ENCODE data around the gene APC.

Gene APC

GRCh38 chr5:112733586-112733985 lies 4.1 kb upstream of the APC start:
- Mint-ChIP-seq H3K27ac (no peak overlapping the region), H3K4me1 (peaks cover 12% of the 10 kb centered on the region), H3K27me3 (peaks cover 7% of the 10 kb centered on the region), H3K4me3 (no peak overlapping the region), H3K36me3 (peaks cover 3% of the 10 kb centered on the region), H3K9me3 (no peaks in the 10 kb centered on the region)
- CTCF ChIA-PET = no interaction called here
- DNase-seq = no peak

- H3K36me3 Mint-ChIP-seq = peaks cover 3% of the 10 kb centered on the region
- H3K9me3 Mint-ChIP-seq = no peaks in the 10 kb centered on the region
- H3K4me1 Mint-ChIP-seq = peaks cover 12% of the 10 kb centered on the region
- DNase-seq = no peak
- H3K4me3 Mint-ChIP-seq = no peak overlapping the region
- CTCF ChIA-PET = interaction anchor here (1.8 to 1.9 kb wide), 2 partner anchors 23 to 25 kb away, joined by 5 read pairs; no protein-coding TSS in a partner anchor
- H3K27ac Mint-ChIP-seq = no peak overlapping the region
- peaks cover 7% of the 10 kb centered on the region for H3K27me3 Mint-ChIP-seq
Observed at GRCh38 chr5:112734597-112734996, 3.1 kb upstream of the APC start.

DNA sequence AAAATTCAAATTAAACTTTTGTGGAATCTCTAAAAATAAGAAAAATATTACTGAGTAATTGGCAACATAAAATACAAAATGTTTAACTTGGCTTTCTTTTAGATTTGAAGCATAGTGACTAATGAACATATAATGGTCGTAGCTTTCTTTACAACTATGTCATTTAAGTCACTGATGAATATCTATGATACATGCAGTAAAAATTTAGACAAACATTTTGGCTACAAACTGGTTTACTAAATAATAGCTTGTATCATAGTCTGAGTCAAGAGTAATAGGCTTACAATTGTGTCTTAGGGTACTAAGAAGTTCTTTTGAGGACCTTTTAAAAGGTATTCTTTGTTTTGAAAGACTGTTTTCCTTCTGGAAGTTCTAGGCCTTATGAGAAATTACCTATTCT lies 2.0 kb upstream of the APC start:
- Mint-ChIP-seq H3K27ac (no peak overlapping the region), H3K27me3 (peaks cover 7% of the 10 kb centered on the region), H3K36me3 (peaks cover 3% of the 10 kb centered on the region), H3K4me1 (peaks cover 12% of the 10 kb centered on the region), H3K4me3 (no peak overlapping the region), H3K9me3 (no peaks in the 10 kb centered on the region)
- CTCF ChIA-PET = interaction anchor here (1.8 to 1.9 kb wide), 2 partner anchors 22 to 26 kb away, joined by 5 read pairs; no protein-coding TSS in a partner anchor
- no peak for DNase-seq

- Mint-ChIP-seq H3K27ac (no peak overlapping the region), H3K4me1 (peaks cover 12% of the 10 kb centered on the region), H3K27me3 (peaks cover 7% of the 10 kb centered on the region), H3K36me3 (peaks cover 3% of the 10 kb centered on the region), H3K9me3 (no peaks in the 10 kb centered on the region), H3K4me3 (no peak overlapping the region)
- CTCF ChIA-PET = interaction anchor here (1.1 to 1.4 kb wide), 2 partner anchors 13 to 45 kb away, joined by 3 to 4 read pairs; no protein-coding TSS in a partner anchor
- DNase-seq = no peak
Observed at GRCh38 chr5:112737070-112737462, 619 bp upstream of the APC start.

- CTCF ChIA-PET = interaction anchor here (0.6 to 1.1 kb wide), 2 partner anchors 19 to 254 kb away, joined by 4 read pairs; no protein-coding TSS in a partner anchor
- H3K9me3 Mint-ChIP-seq = no peaks in the 10 kb centered on the region
- peak overlapping the region; percentile 65 for H3K27ac Mint-ChIP-seq
- peaks cover 3% of the 10 kb centered on the region for H3K36me3 Mint-ChIP-seq
- H3K27me3 Mint-ChIP-seq = peaks cover 7% of the 10 kb centered on the region
- DNase-seq = no peak
- H3K4me1 Mint-ChIP-seq = peaks cover 12% of the 10 kb centered on the region
- H3K4me3 Mint-ChIP-seq = peak overlapping the region; percentile 82
Observed at GRCh38 chr5:112738191-112738560, 491 bp downstream of the APC start.

- no peak for DNase-seq
- CTCF ChIA-PET = no interaction called here
Observed at GRCh38 chr5:112742424-112742823, 4.7 kb downstream of the APC start.

GRCh38 chr5:112743631-112744030 lies 5.9 kb downstream of the APC start:
- H3K36me3 Mint-ChIP-seq = no peaks in the 10 kb centered on the region
- H3K4me3 Mint-ChIP-seq = no peak overlapping the region
- no peaks in the 10 kb centered on the region for H3K9me3 Mint-ChIP-seq
- CTCF ChIA-PET = no interaction called here
- H3K27ac Mint-ChIP-seq = no peak overlapping the region
- no peaks in the 10 kb centered on the region for H3K27me3 Mint-ChIP-seq
- no peak for DNase-seq
- peaks cover 2% of the 10 kb centered on the region for H3K4me1 Mint-ChIP-seq

More at GRCh38 chr5:112742424-112742823, 4.7 kb downstream of the APC start:
- Mint-ChIP-seq H3K27ac (no peak overlapping the region), H3K4me1 (peaks cover 13% of the 10 kb centered on the region), H3K36me3 (peaks cover 3% of the 10 kb centered on the region), H3K4me3 (no peak overlapping the region), H3K27me3 (peaks cover 7% of the 10 kb centered on the region), H3K9me3 (no peaks in the 10 kb centered on the region)

DNA sequence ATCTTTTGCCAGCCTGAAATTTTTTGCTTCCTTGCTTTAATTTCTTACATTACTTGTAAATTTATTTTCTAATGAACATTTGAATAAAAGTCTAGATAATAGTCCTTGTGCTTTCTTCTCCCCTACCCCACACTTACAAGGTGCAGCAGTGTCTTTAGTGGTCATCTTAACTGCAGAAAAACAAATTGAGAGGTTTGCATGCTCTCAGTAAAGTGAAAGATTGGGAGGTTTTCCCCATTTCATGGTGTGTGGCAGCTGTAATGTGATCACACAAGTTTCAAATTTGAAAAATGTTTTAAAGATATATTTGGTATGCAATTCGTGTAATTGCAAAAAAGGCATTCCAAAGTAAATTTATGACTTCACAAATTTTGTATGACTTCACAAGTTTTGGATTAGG lies 14.7 kb downstream of the APC start:
- Mint-ChIP-seq H3K36me3 (no peaks in the 10 kb centered on the region), H3K9me3 (no peaks in the 10 kb centered on the region), H3K27ac (no peak overlapping the region), H3K27me3 (no peaks in the 10 kb centered on the region), H3K4me1 (no peaks in the 10 kb centered on the region), H3K4me3 (no peak overlapping the region)
- CTCF ChIA-PET = no interaction called here
- no peak for DNase-seq

DNA sequence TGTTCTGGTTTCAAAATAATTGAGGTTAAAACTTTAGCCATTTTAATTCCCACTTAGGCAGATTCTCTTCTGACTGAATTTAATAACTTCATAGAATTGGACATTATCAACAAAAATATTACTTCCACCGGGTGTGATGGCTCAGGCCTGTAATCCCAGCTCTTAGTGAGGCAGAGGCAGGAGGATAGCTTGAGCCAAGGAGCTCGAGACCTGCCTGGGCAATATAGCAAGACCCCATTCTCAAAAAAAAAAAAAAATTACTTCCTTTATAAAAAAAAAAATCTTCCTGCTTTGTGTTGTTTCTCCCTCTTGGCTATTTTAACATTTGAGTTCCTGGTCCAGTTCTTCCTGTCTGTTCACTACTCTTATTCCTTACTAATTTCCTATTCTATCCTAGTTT lies 18.0 kb downstream of the APC start:
- Mint-ChIP-seq H3K4me3 (no peak overlapping the region), H3K27ac (no peak overlapping the region), H3K9me3 (no peaks in the 10 kb centered on the region), H3K27me3 (no peaks in the 10 kb centered on the region), H3K4me1 (no peaks in the 10 kb centered on the region), H3K36me3 (peaks cover 2% of the 10 kb centered on the region)
- CTCF ChIA-PET = interaction anchor here (1.6 to 6.3 kb wide), 2 partner anchors 39 to 205 kb away, joined by 3 to 65 read pairs; no protein-coding TSS in a partner anchor
- DNase-seq = no peak

- Mint-ChIP-seq H3K9me3 (no peaks in the 10 kb centered on the region), H3K36me3 (peaks cover 2% of the 10 kb centered on the region), H3K4me3 (no peak overlapping the region), H3K4me1 (no peaks in the 10 kb centered on the region), H3K27ac (peak overlapping the region; percentile 20), H3K27me3 (no peaks in the 10 kb centered on the region)
- no peak for DNase-seq
- CTCF ChIA-PET = interaction anchor here (0.5 to 6.3 kb wide), 30 partner anchors 8 to 582 kb away, joined by 3 to 65 read pairs (median 4); partner anchors contain the start of gene REEP5
Observed at GRCh38 chr5:112757468-112758208, 20.0 kb downstream of the APC start.

DNA sequence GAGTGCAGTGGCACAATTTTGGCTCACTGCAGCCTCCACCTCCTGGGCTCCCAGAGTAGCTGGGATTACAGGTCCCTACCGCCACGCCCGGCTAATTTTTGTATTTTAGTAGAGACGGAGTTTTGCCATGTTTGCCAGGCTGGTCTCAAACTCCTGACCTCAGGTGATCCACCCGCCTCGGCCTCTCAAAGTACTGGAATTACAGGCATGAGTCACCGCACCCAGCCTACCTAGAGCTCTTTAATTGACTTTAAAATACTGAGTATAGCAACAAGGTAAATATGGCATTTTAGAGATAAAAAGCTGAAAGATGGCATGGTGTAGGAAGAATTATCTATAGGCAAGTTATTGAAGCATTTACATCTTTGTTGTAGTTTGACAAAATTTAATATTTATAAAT lies 21.0 kb downstream of the APC start:
- H3K27me3 Mint-ChIP-seq = no peaks in the 10 kb centered on the region
- H3K27ac Mint-ChIP-seq = no peak overlapping the region
- no peak overlapping the region for H3K4me3 Mint-ChIP-seq
- peaks cover 2% of the 10 kb centered on the region for H3K36me3 Mint-ChIP-seq
- no peak for DNase-seq
- no peaks in the 10 kb centered on the region for H3K4me1 Mint-ChIP-seq
- CTCF ChIA-PET = interaction anchor here (0.5 to 6.3 kb wide), 10 partner anchors 11 to 583 kb away, joined by 3 to 65 read pairs (median 5); no protein-coding TSS in a partner anchor
- H3K9me3 Mint-ChIP-seq = no peaks in the 10 kb centered on the region

DNA sequence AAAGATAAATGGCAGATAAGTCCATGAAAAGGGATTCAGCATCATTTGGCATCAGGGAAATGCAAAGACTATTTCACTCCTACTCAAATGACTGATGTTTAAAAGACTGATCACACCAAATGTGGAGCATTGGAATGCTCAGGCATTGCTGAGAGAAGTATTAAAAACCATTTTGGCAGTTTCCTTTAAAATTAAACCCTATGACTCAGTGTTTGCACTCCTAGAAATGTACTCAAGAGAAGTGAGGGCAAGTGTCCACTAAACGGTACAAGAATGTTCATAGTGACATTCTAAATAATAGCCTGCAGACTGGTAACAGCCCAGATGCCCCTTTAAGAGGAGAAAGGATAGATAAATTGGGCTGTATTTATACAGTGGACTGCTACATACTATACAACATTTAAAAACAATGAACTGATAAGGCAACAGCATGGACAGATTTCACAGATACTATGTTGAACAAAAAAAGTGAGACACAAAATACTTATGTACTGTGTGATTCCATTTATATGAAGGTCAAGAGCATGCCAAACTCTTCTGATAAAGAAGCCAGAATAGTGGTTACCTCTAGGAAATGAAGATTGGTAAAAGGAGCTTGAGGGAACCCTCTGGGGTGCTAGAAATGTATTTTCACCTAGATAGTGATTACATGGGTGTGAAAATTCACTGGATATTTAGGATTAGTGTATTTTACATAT lies 24.6 kb downstream of the APC start:
- Mint-ChIP-seq H3K27ac (no peak overlapping the region), H3K4me3 (no peak overlapping the region), H3K27me3 (no peaks in the 10 kb centered on the region), H3K9me3 (no peaks in the 10 kb centered on the region), H3K36me3 (peaks cover 2% of the 10 kb centered on the region), H3K4me1 (no peaks in the 10 kb centered on the region)
- CTCF ChIA-PET = no interaction called here
- DNase-seq = no peak

- H3K4me3 Mint-ChIP-seq = no peak overlapping the region
- H3K9me3 Mint-ChIP-seq = no peaks in the 10 kb centered on the region
- CTCF ChIA-PET = no interaction called here
Observed at GRCh38 chr5:112763165-112763564, 25.5 kb downstream of the APC start.

GRCh38 chr5:112772124-112772523 lies 34.4 kb downstream of the APC start:
- Mint-ChIP-seq H3K36me3 (peaks cover 8% of the 10 kb centered on the region), H3K27me3 (no peaks in the 10 kb centered on the region), H3K9me3 (no peaks in the 10 kb centered on the region), H3K4me3 (no peak overlapping the region), H3K4me1 (no peaks in the 10 kb centered on the region), H3K27ac (no peak overlapping the region)
- DNase-seq = no peak
- CTCF ChIA-PET = interaction anchor here (0.6 to 0.7 kb wide), 3 partner anchors 9 to 311 kb away, joined by 3 to 4 read pairs (median 4); no protein-coding TSS in a partner anchor

More at GRCh38 chr5:112763165-112763564, 25.5 kb downstream of the APC start:
- no peak for DNase-seq
- Mint-ChIP-seq H3K27me3 (no peaks in the 10 kb centered on the region), H3K36me3 (peaks cover 2% of the 10 kb centered on the region), H3K4me1 (no peaks in the 10 kb centered on the region), H3K27ac (no peak overlapping the region)
